K562 (cell line): ENCODE measurements around the gene MLN. TPM values are rescaled to one million over a fixed set of nuclear protein-coding genes. Genes with fewer than 3 reads are reported as not detected.

ENCODE experiments used
- ATF7 ChIP-seq: fragments of 450-650 bp; IDR thresholded peaks from 2 replicates; pipeline ENCODE4 v1.7.1; 2014; ENCODE audit warnings: mild to moderate bottlenecking, moderate library complexity
- CBX1 ChIP-seq: sonication (generic); IDR thresholded peaks from 2 replicates; pipeline ENCODE4 v1.6.1; 2016; ENCODE audit warnings: antibody characterized with exemption, low read depth, mild to moderate bottlenecking
- CEBPZ ChIP-seq: fragments of 150-350 bp; IDR thresholded peaks from 2 replicates; pipeline ENCODE4 v1.6.1; 2014; ENCODE audit warnings: low read depth, mild to moderate bottlenecking, low read length, borderline replicate concordance
- MTA1 ChIP-seq: fragments of 450-650 bp; IDR thresholded peaks from 2 replicates; pipeline ENCODE4 v1.6.1; 2017; ENCODE audit warnings: borderline replicate concordance
- MTA2 ChIP-seq: fragments of 450-650 bp; IDR thresholded peaks from 2 replicates; pipeline ENCODE4 v1.6.1; 2016; ENCODE audit warnings: low read depth
- MYNN ChIP-seq, 2 experiments: sonication (generic); formaldehyde crosslinking in 1 of 2; IDR thresholded peaks; 2 replicates each; pipeline versions ENCODE4 v1.5.0 to v1.6.1; 2016 to 2020; ENCODE audit warnings: antibody characterized with exemption in 1 of 2, missing genetic modification reagents in 1 of 2
- NR2C1 ChIP-seq, 2 experiments: fragments of 450-650 bp; IDR thresholded peaks; 2 replicates each; pipeline ENCODE4 v1.6.1; 2017; ENCODE audit warnings: mild to moderate bottlenecking in 2 of 2, antibody characterized with exemption in 1 of 2, inconsistent platforms in 1 of 2, missing compliant biosample characterization in 1 of 2, missing genetic modification characterization in 1 of 2
- NRF1 ChIP-seq, 2 experiments: fragments of 450-650 bp; IDR thresholded peaks in 1 of 2; conservative IDR thresholded peaks in 1 of 2; 2 replicates each; pipeline ENCODE4 v1.6.1; 2014; ENCODE audit warnings: mild to moderate bottlenecking in 2 of 2
- RB1 ChIP-seq: fragments of 450-650 bp; IDR thresholded peaks from 2 replicates; pipeline ENCODE4 v1.6.1; 2017; ENCODE audit warnings: low read depth, mild to moderate bottlenecking
- RBM34 ChIP-seq: fragments of 200-400 bp; formaldehyde crosslinking; IDR thresholded peaks from 2 replicates; pipeline ENCODE4 v1.6.1; 2018; ENCODE audit warnings: low read length, borderline replicate concordance; ENCODE audit not compliant: insufficient read depth
- ZBTB8A ChIP-seq: fragments of 450-650 bp; IDR thresholded peaks from 2 replicates; pipeline ENCODE4 v1.6.1; 2018; ENCODE audit warnings: mild to moderate bottlenecking, moderate library complexity; ENCODE audit not compliant: partially characterized antibody
- ZNF23 ChIP-seq: fragments of 250-450 bp; sonication (Bioruptor Pico); IDR thresholded peaks from 2 replicates; pipeline ENCODE4 v1.4.0; 2020; ENCODE audit warnings: mild to moderate bottlenecking
- ZNF592 ChIP-seq: fragments of 450-650 bp; IDR thresholded peaks from 2 replicates; pipeline ENCODE4 v1.6.1; 2017; ENCODE audit warnings: antibody characterized with exemption, mild to moderate bottlenecking
- ZNF644 ChIP-seq: fragments of 200-800 bp; sonication (Bioruptor generic); IDR thresholded peaks from 2 replicates; pipeline ENCODE4 v1.6.1; 2016; ENCODE audit warnings: low read depth, missing genetic modification characterization, missing compliant biosample characterization
- polyA plus RNA-seq, 8 experiments: library from polyadenylated mRNA; depleted of rRNA in 4 of 8; stranded (reverse) in 5 of 8; unstranded in 3 of 8; fragments of >200 nt; fragmentation: Nextera tagmentation in 2 of 8; fragmentation: Illumina TruSeq in 1 of 8; extraction: Ambion mirVana in 2 of 8; extraction: Trizol in 1 of 8; gene quantifications; 2 replicates each; pipeline versions ENCODE4 v1.2.1 to v1.2.3, GENCODE V29; 2011 to 2014; ENCODE audit warnings: inconsistent platforms in 1 of 8, missing spikeins in 1 of 8
- total RNA-seq, 7 experiments: library from RNA; depleted of rRNA in 6 of 7; stranded (reverse); fragments of >200 nt in 6 of 7; fragmentation: Illumina TruSeq in 2 of 7; extraction: Trizol in 2 of 7; gene quantifications; 2 replicates each; pipeline versions ENCODE4 v1.2.1 to v1.2.3, GENCODE V29; 2011 to 2021; ENCODE audit warnings: low replicate concordance in 1 of 7
- TF ChIP-seq, protein P1 (sequence below): sonication (generic); formaldehyde crosslinking; IDR thresholded peaks from 2 replicates; pipeline ENCODE4 v1.4.0; 2020; ENCODE audit warnings: mild to moderate bottlenecking, missing genetic modification reagents

Gene MLN
- total and polyA plus RNA-seq, 9 of the 15 experiments (the other 6 are each of a cell fraction or from before 2014, with no cell fraction given) = not detected

DNA sequence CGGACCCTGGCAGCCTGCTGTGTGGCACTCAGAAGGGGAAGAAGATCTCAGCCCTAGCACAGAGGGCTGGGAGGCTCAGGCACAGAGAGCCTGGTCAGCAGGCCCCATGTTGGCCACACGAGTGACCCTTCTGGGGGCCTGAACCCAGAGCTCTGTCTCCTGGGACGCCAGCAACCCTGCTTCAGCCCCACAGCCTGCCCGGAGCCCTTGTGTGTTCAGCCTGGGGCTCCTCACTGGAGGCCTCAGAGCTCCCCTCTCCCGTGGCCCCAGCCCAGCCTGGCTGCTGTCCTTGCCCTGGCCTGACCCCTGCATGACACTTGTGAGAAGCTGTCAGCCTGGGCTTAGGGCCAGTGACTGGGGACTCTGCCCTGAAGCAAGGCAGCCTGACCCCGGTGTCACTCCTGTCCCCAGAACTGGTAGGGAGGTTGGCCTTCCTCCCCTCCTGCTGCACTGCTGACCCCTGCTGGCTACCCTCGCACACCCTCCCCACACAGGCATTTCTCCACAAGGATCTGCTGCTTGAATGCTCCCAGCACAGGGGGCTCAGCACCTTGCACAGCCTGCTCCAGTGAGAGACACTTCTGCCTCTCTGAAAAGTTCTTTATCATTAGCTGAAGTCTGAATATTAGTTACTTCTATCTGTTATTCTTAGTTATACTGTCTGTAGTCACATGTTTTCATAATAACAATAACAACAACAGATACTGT is 41.7 kb downstream of the MLN start (continued):
- TF ChIP-seq, protein P1, sequence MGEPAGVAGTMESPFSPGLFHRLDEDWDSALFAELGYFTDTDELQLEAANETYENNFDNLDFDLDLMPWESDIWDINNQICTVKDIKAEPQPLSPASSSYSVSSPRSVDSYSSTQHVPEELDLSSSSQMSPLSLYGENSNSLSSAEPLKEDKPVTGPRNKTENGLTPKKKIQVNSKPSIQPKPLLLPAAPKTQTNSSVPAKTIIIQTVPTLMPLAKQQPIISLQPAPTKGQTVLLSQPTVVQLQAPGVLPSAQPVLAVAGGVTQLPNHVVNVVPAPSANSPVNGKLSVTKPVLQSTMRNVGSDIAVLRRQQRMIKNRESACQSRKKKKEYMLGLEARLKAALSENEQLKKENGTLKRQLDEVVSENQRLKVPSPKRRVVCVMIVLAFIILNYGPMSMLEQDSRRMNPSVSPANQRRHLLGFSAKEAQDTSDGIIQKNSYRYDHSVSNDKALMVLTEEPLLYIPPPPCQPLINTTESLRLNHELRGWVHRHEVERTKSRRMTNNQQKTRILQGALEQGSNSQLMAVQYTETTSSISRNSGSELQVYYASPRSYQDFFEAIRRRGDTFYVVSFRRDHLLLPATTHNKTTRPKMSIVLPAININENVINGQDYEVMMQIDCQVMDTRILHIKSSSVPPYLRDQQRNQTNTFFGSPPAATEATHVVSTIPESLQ (CRISPR knock-in tag) = no peak
- TF ChIP-seq CBX1 (peak; percentile 46; the same call in 1 of the 2 replicates), ZNF592 (no peak), MTA1 (peak; percentile 32; the same call in 1 of the 2 replicates), MTA2 (no peak), MYNN (IDR thresholded peaks at IDR 0.05) (no peak), MYNN (CRISPR knock-in tag; IDR thresholded peaks at IDR 0.05) (no peak), RB1 (peak; percentile 68), RBM34 (no peak), ZNF644 (tag) (no peak), NR2C1 (IDR thresholded peaks at IDR 0.05) (peak; percentile 59; the same call in 1 of the 2 replicates), NR2C1 (tag; IDR thresholded peaks at IDR 0.05) (peak; percentile 73), ATF7 (peak; percentile 45), ZNF23 (CRISPR knock-in tag) (no peak), NRF1 (conservative IDR thresholded peaks at IDR 0.05 in 1 of 2, IDR thresholded peaks at IDR 0.05 in 1 of 2) (peak in 1 of 2 experiments; percentile 44; a peak in 1 of 4 replicates), ZBTB8A (no peak), CEBPZ (no peak)
